Muscle of back (tissue), 11 donors: ENCODE measurements around the gene RNF141. TPM values are rescaled to one million over a fixed set of nuclear protein-coding genes. Genes with fewer than 3 reads are reported as not detected.

Source experiments
- DNase-seq, 3 donors: peaks; one replicate each; pipeline versions ENCODE4 v3.0.0 to v3.0.0-alpha.2; 2013
- polyA plus RNA-seq, 10 donors: library from polyadenylated mRNA; unstranded; fragments of 120-200 nt; gene quantifications; one replicate each; pipeline ENCODE4 v1.2.1, GENCODE V29; 2013; ENCODE audit not compliant: insufficient read length in 10 of 10

RNF141 gene
- polyA plus RNA-seq, 10 donors, result 17.2 to 27.4 (median 22.3) TPM

DNA sequence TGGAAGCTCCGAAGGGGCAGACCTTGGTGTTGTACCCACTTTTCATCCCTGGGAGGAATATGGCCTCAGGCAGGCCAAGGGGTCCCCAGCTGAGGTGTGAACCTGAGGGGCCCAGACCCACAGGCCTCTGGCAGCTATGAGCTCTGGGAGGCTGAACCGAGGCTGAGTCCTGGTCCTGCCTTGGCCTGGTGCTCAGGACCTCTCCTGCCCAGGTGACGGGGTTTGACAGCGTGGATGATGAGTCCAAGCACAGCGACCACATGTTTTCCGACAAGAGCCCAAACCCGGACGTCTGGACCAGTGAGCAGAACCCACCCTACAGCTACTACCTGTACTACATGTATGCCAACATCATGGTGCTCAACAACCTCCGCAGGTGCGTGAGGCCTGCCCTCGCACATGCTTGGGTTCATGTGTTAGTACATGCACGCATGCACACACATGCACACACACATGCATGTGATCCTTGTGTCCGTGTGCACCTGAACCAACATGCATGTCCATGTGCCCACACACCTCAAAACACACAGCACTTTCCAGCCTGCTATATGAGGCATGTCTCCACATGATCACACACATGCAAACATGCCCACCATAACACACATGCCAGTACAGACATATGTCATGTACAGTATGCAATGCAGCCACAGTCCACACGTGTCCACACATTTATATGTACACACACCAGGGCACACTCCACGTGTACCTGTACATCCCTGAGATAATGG is 40.9 kb downstream of the RNF141 start:
- DNase-seq, result no peak

DNA sequence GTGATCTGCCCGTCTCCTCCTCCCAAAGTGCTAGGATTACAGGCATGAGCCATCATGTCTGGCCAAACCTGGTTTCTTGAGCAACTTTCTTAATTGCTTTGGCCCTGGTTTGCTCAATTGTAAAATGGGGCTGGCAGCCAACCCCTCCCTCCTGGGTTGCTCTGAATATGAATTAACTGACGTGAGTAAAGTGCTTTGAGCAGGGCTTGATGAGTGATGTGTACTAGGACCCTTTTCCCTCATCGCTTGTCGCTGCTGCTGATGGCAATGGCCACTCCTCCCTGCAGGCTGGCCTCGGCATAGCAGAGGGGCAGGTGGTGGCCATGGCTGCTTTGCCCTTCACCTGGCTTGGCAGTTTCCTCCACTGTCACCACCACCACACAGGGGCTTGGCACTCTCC is 41.5 kb downstream of the RNF141 start:
- DNase-seq, result no peak

DNA sequence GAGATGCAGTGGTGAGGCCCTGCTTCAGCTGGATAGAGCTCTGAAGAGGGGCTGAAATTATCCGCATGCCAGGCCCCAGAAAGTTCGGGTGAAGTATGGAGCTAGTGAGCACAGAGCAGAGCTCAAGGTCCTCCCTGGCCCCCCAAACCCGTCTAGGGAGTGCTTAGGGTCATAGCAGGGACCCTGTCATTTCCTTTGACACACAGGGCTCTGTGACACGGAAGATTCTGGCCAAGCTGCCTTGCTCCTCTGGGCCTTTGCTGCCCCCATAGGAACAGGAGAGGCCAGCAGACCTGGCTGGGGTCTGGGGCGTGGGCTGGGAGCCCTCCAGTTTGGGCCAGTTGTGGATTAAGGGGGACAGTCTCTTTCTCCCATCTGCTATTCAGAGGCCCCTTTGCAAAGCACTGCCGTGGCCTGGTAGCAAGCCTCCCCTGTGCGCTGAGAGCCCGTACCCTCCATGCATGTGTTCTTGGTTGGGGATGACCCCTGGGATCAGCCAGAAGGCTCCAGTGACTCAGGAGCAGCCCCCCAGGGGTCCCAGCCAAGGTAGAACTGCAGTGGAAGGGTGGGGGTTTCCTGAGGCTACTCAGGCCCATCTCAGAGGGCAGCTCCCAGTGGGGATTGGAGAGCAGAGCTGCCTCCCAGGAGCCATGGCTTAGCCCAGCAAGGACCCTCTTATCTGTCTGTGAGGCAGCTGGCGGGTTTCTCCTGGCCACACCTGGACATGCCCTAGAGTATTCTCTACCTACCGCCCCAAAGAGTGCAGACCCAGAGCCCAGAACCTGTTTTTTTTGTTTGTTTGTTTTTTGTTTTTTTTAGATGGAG is 42.3 kb downstream of the RNF141 start:
- no peak for DNase-seq

DNA sequence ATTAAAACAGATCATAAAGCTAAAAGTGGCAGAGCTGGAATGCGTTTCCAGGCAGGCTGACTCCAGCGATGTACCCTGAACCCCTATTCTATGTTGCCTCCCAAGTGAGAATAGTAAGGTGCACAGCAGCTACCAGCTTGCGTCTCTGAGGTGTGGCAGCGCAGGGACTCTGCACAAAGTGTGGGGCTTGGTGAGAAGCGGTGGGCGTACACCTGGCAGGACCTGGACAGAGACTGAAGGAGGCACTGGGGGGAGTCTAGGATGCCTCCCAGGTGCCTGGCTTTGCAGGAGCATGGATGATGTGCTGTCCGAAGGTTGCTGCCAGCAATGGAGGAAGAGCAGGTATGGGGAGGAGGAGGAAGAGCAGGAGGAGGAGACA is 43.0 kb downstream of the RNF141 start:
- no peak for DNase-seq

DNA sequence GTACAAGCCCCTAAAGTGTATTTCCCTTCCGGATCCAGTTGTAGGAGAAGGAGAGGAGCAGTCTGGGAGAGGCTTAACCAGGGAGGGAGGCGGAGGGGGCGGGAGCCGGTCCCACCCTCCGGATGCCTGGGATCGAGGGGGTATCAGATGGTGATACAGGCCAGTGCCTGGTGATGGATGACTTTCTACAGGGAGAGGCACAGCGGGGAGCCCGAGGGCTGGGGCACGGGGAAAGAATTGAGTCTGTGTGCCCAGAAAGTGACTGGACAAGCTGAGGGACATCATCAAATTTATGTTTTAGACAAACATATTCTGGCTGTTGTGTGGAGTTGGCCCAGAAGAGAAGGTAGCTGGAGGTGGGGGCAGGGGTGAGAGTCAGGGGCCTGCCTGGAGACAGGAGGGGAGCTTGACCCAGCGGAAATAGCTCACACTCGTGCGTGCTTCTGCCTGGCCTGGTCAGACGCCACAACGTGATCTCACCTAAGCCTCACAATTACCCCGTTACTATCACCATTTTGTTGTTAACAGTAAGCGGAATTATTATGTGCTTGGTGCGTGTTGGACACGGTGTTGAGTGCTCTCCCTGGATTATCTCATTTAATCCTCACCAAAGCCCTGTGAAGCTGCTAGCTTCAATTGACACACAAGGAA is 43.5 kb downstream of the RNF141 start:
- DNase-seq, result no peak

DNA sequence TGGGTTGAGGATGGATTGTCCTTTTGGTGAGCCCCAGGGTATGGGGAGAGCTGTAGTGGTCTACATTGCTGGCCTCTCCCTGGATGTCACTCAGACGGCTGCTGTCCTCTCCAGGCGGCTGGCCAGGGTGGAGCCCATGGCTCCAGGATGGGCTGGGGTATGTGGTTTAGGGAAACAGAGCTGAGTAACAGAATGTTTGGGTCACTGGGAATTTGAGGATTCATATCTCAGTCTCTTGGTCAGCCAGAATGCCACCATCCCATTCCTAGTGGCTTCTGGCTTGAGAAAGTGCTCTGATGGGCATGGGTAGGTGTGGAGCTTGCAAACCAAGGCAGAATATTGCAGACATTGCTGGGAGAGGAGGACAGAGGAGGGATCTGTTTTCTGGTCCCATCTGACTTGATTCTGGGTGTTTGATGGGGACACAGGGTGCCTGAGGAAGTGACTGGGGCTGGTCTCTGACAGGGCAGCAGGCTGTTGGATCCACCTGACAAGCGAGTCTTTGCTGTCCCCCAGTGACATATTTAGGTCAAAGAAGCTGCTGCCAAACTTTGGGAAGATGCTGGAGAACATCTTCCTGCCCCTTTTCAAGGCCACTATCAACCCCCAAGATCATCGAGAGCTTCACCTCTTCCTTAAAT is 44.6 kb downstream of the RNF141 start:
- DNase-seq, result no peak

DNA sequence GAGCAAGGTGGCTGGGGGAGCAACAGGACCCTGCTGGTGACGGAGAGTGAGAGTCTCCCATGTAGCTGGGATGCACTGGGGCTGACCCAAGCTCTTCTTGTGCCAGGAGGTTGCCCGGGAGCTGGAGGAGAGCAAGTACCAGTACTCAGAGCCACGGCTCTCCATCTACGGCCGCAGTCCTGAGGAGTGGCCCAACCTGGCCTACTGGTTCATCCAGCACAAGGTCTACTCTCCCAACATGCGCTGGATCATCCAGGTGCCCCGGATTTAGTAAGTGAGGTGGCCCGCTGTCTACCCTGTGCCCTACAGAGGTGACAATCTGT is 45.6 kb downstream of the RNF141 start:
- DNase-seq, result no peak

DNA sequence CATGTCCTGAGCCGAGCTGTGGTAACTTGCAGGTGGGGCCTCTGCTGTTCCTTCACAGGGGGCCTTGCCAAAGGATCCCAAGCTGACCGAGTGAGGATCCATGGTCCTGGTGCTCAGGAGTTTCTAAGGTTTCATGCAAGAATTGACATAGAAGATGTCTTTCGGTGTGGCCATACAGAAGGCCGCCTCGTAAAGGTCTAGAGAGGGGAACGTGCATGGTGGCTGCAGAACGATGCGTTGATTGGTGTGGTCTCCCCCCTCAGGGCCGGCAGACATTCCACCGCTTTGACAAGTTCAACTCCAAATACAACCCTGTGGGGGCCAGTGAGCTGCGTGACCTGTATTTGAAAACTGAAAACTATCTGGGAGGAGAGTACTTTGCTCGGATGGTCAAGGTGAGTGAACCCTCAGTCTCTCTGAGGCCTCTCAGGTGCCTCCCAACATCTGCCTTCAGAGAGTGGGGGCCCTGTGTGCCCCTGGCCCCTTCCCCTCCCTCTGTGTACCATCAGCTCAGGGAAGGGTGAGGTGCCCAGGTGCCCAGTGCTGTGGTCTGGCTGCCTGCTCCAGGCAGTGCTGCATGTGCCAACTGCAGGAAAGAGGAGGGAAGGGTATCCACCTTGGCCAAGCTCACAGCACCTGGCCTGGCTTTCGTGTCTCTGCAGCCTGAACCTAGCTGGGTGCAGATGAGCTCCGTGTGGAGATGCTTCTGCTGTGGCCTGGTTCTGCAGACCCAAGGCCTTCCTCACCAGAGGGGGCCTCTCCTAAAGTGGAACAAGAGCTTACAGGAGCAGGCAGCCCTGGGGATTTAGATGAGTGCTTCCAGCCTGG is 46.1 kb downstream of the RNF141 start:
- DNase-seq, result no peak

DNA sequence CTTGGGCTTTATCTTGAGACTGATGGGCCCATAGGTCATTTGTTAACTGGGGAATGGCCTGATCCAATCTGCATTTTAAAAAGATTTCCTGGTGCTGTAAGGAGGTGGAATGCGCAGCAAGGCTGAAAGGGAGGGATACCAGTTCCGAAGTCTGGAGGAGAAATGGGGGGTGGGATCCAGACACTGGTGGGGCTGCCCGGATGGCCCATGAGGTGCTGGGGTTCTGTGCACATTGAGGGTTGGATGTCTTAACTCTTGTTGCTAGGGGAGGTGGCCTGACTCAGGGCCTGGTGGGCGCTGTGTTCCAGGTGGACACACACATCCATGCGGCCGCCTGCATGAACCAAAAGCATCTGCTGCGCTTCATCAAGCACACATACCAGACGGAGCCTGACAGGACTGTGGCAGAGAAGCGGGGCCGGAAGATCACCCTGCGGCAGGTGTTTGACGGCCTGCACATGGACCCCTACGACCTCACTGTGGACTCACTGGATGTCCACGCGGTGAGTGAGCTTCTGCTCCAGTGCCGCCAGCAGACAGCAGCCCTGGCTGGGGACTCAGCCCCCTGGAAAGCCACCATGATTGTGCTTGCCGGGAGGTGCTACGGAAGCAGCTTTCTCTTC is 47.8 kb downstream of the RNF141 start:
- DNase-seq, result no peak

DNA sequence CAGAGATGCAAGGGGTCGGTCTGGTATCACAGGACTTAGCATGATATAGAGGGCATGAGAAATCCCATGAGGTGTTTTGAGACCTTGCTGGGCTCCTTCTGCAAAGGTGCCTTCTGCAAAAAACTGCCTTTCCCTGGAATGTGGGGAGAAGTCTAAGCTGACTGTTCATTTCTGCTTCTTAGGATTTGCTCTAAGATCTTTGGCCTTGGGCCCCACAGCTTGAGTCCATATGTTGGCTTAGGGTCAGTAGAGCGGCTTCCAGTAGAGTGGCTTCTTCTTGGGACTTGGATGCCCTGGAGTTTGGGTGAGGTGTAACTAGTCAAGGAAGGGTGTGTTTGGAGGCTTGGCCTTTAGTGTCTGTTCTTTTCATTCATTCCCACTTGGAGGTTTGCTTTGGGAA is 48.9 kb downstream of the RNF141 start:
- DNase-seq, result no peak

DNA sequence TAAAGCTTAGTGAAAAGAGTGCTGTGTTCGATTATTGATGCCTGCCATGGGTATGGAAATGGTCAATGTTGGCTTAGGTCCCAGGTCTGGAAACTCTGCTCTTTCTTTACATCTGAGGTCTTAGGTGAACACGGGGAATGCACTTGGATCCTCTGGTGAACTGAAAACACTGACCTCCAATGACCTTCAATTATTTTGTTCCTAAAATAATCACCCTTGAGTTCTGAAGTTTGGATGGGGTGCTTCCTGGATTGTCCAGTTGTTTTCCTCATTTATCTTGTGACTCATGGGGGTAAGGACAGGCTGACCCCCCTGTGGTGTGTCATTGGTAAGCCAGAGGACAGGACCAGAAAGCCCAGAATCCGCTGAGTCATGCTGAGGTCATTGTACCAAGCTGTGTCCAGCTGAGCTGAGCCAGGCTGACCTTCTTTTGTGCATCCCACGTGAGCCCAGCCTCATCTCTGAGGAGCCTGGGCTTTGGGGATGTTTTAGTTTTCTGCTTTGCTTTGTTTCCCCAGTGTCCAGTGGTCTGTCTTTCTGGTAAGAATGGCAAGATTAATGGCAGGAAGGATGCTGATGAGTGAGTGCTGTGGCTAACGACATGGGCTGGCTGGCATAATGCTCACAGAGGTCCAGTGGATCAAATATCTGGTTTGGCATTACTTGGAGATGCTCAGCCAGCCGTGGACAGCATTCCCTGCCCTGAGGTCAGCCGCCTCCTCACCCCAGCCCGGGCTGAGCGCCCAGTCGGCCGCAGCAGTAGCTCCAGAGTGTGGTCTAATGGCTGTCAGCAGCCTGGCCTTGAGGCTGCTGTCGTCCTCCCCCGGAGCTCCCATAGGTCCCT is 50.4 kb downstream of the RNF141 start:
- peak in 2 of 3 donors; percentile 29 to 37 for DNase-seq

DNA sequence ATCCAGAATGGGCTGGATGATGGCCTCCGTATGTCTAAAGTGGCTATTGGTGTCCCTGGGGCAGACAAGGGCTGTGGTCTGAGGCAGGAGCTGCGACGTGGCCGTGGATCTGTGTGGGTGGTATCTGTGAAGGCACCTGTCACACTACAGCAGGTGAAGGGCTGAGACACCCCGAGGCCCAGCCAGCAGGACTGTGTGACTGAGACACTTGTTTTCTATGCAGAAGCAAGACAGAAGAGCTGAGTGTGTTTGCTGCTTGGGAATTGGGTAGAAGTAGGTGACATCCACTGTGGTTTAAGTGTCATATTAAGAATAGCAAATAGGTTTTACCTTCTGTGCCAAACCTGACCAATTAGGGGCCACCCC is 51.0 kb downstream of the RNF141 start:
- no peak for DNase-seq

DNA sequence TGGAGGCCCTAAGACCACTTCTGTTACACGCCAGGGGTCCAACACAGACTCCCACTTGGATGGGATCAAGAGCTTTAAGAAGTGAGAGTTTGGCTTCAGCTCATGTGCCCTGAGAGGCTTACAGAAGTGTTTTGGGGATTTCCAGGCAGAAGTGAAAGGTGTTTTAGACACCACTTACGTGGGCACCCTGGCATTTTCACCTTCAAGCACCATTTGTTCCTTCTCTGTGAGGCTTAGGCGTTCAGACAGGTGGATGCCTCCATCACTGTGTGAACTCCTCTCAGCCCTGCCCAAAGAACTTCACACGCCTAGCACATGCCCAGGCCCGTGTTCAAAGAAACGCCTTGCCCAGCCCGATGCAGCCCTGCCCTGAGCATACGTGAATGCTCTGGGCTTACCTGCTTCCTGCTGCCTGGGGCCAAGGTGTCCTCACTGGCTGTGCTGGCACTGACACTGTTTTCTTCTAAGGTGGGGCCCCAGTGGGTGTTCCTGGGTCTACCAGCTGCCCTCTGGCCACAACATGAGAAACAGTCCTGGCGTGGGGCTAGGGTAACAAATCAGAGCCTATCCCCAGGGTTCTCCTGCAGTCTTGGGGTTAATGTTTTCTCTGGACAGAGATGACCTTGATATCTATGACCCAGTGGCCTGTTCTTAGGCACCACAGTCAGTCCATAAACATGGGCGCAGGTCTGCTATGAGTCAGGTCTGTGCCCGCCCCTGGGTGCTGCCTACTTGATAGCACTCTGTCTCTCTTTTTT is 51.9 kb downstream of the RNF141 start:
- no peak for DNase-seq

DNA sequence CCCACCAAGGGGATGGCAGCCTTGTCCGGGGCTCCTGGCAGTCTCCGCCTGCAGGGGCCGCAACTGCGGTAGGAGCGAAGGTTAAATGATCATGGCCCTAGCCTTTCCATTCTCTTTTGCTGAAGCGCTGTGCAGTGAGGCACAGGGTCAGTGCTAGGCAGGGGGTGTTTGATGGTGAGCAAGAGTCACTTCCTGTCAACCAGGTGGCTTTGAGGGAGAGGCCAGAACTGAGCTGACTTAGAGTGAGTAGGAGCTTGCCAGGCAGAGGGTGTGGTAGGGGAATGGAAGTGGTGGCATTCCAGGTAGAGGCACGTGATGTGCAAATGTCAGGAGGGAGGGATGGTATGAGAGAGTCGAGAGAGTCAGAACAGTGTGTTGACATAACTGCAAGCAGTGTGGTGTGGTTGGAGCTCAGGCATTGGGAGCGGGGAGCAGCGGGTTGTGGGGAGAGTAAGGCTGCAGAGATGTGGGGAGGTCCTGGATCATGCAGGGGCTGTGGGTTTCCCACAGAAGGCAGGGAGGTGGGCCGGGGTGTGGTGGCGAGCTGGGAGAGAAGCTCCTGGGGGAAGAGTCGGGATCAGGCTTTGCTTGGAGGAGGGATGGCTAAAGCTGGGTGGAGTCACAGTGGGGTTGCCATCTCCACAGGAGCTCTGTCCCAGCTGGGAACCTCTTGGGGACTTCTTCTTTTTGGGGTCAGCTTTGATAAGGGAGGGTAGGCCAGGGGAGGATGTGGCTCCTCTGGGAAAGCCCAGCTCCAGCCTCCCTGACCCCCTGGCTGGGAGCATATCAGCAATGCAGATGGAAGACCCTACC is 52.7 kb downstream of the RNF141 start:
- no peak for DNase-seq

DNA sequence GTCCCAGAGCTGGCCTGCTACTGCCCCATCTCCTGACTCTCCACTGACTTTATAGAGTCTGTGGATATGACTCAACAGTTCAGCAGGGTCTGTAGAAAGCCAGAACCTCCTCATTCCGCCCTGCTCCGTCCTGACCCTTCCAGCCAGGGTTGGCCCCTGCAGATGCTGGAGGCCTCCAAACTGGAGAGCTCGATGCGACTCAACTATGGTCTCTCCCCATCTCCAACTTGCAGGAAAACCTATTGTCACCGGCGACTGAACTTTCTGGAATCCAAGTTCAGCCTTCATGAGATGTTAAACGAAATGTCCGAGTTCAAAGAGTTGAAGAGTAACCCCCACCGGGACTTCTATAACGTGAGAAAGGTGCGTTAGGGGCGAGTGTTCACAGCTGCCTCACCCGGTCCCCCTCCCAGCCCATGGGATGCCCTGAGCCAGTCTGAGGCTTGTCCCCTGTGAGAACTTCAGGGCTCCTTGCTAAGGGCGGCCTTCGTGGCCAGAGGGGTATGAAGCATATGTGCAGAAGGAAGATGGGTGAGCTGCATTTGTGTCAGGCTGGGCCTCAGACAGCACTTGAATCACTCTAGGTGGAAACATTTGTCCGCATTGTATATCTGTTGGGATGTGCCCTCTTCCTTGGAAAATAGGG is 53.9 kb downstream of the RNF141 start:
- no peak for DNase-seq

DNA sequence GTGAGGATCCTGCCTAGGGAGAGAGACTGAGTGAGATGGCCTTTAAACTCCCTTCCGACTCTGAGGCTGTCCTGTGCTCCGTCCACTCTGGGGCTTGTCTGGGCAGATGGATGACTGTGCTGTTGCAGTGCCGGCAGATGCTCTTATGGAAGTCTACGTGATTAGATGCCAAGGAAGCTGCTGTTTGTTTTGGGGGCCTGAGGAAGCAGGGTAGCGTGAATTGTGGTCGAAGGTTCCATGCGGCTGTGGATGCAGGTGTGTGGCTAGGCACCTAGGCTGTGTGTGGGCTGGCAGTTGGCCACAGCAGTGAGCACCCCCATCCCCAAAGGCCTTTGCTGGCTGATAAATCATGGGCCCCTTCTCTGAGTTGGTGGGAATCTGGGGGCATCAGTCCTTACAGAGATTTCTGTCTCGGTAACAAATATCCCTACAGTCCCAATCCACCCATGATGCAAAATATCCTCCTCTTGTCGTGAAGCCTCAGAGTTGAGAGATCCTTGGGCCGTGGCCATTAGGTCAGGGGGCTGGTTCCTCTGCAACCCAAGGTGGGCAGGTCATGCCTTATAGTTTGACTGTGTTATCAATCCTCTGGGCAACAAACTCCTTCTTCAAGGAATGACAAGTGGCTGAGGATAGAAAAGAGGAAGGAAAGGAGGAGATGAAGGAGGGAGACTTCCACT is 54.7 kb downstream of the RNF141 start:
- no peak for DNase-seq

DNA sequence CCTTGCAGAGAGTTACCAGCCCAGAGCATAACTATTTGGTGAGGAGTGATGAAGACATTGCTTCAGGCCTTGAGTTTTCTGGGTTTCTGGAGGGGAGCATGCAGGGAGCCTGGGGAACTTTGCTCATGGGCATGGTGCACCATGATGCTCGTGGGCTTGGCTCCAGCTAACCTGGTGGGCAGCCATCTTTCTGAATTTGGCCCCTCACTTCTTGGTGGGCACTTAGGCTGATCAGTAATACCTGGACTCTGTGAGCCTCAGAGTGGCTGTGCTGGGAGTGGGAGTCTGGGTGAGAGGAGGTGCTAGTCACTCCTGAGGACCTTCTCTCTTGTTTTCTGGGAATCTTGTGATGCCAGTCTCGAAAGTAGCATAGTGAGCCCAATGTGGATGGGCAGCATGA is 55.3 kb downstream of the RNF141 start:
- DNase-seq, result no peak
